Activated naive CD8-positive, alpha-beta T cell treated with anti-CD3 and anti-CD28 coated beads, Interleukin-2, amount 10 ng/mL, durations not matched to agents 7 days and 5 days (primary cell): ENCODE results near the gene BACH2. TPM values are rescaled to one million over a fixed set of nuclear protein-coding genes. Genes with fewer than 3 reads are reported as not detected.

ENCODE experiments used
- ATAC-seq: fragments of 150-1000 bp; cut with Tn5 transposase; one replicate; pipeline ENCODE4 v1.10.0; 2021; ENCODE audit warnings: low read depth, moderate library complexity
- POLR2A ChIA-PET: fragments of 350-600 bp; sonication (Branson Sonifier 250); formaldehyde crosslinking; loops from one replicate; lab custom pipeline; 2021; ENCODE audit warnings: antibody characterized with exemption; lab: Charles Lee
- DNase-seq: peaks from one replicate; pipeline ENCODE4 v3.0.0; 2021
- H3K27ac Mint-ChIP-seq: one replicate; pipeline ENCODE4 v1.8.0; 2022; ENCODE audit warnings: mild to moderate bottlenecking, mixed read lengths
- H3K27me3 Mint-ChIP-seq: one replicate; pipeline ENCODE4 v1.8.0; 2022; ENCODE audit warnings: mild to moderate bottlenecking, moderate library complexity, mixed read lengths
- H3K36me3 Mint-ChIP-seq: one replicate; pipeline ENCODE4 v1.8.0; 2021; ENCODE audit warnings: mild to moderate bottlenecking, mixed read lengths
- H3K4me1 Mint-ChIP-seq: one replicate; pipeline ENCODE4 v1.8.0; 2021; ENCODE audit warnings: mixed read lengths
- H3K4me3 Mint-ChIP-seq: one replicate; pipeline ENCODE4 v1.8.0; 2022; ENCODE audit warnings: mild to moderate bottlenecking, moderate library complexity, mixed read lengths
- H3K9me3 Mint-ChIP-seq: one replicate; pipeline ENCODE4 v1.8.0; 2021; ENCODE audit warnings: mixed read lengths
- total RNA-seq, 2 experiments: library from RNA; stranded (reverse); gene quantifications; one replicate each; pipeline ENCODE4 v1.2.3, GENCODE V29; 2021

Gene BACH2
- total RNA-seq, 2 experiments from 2014 or later, result 61.7 to 65.8 TPM

- Mint-ChIP-seq H3K9me3 (peaks cover under 1% of the 10 kb centered on the region), H3K4me3 (no peak overlapping the region), H3K27ac (peak overlapping the region; percentile 17), H3K27me3 (no peaks in the 10 kb centered on the region), H3K36me3 (peaks cover 28% of the 10 kb centered on the region), H3K4me1 (peaks cover 66% of the 10 kb centered on the region)
- no peak for DNase-seq
- POLR2A ChIA-PET, result interaction anchor here (0.5 to 1.7 kb wide), 5 partner anchors 18 to 370 kb away, joined by 3 to 6 read pairs (median 4); no protein-coding TSS in a partner anchor
- no peak for ATAC-seq
These were observed 190.2 kb downstream of the BACH2 start for GRCh38 chr6:90106449-90106848.

GRCh38 chr6:90105506-90106170 is 191.0 kb downstream of the BACH2 start:
- H3K4me3 Mint-ChIP-seq, result peak overlapping the region; percentile 38
- H3K27ac Mint-ChIP-seq, result peak overlapping the region; percentile 72
- H3K4me1 Mint-ChIP-seq, result peaks cover 64% of the 10 kb centered on the region
- no peak for ATAC-seq
- peaks cover 36% of the 10 kb centered on the region for H3K36me3 Mint-ChIP-seq
- no peaks in the 10 kb centered on the region for H3K27me3 Mint-ChIP-seq
- H3K9me3 Mint-ChIP-seq, result peaks cover 8% of the 10 kb centered on the region
- POLR2A ChIA-PET, result interaction anchor here (0.5 to 1.7 kb wide), 5 partner anchors 18 to 370 kb away, joined by 3 to 6 read pairs (median 4); no protein-coding TSS in a partner anchor
- DNase-seq, result no peak

- Mint-ChIP-seq H3K27ac (peak overlapping the region; percentile 71), H3K9me3 (peaks cover 8% of the 10 kb centered on the region), H3K27me3 (no peaks in the 10 kb centered on the region), H3K4me3 (peak overlapping the region; percentile 25), H3K36me3 (peaks cover 38% of the 10 kb centered on the region), H3K4me1 (peaks cover 62% of the 10 kb centered on the region)
- ATAC-seq, result no peak
- POLR2A ChIA-PET, result no interaction called here
- DNase-seq, result no peak
These were observed 193.4 kb downstream of the BACH2 start for GRCh38 chr6:90103056-90103800.

- Mint-ChIP-seq H3K4me3 (no peak overlapping the region), H3K36me3 (peaks cover 37% of the 10 kb centered on the region), H3K9me3 (peaks cover 8% of the 10 kb centered on the region), H3K4me1 (peaks cover 66% of the 10 kb centered on the region), H3K27me3 (no peaks in the 10 kb centered on the region), H3K27ac (no peak overlapping the region)
- ATAC-seq (no peak), DNase-seq (no peak)
- POLR2A ChIA-PET, result interaction anchor here (0.6 kb wide), 1 partner anchor 113 kb away, joined by 9 read pairs; no protein-coding TSS in a partner anchor
These were observed 195.2 kb downstream of the BACH2 start for GRCh38 chr6:90101403-90101802.

- no peak for DNase-seq
- peaks cover 8% of the 10 kb centered on the region for H3K9me3 Mint-ChIP-seq
- POLR2A ChIA-PET, result interaction anchor here (1.0 to 3.3 kb wide), 2 partner anchors 10 to 16 kb away, joined by 3 to 11 read pairs; no protein-coding TSS in a partner anchor
- ATAC-seq, result no peak
- no peaks in the 10 kb centered on the region for H3K27me3 Mint-ChIP-seq
- H3K27ac Mint-ChIP-seq, result peak overlapping the region; percentile 44
- H3K4me3 Mint-ChIP-seq, result no peak overlapping the region
- peaks cover 37% of the 10 kb centered on the region for H3K36me3 Mint-ChIP-seq
- H3K4me1 Mint-ChIP-seq, result peaks cover 69% of the 10 kb centered on the region
These were observed 196.5 kb downstream of the BACH2 start for GRCh38 chr6:90100059-90100665.

- H3K4me1 Mint-ChIP-seq, result peaks cover 74% of the 10 kb centered on the region
- H3K27ac Mint-ChIP-seq, result peak overlapping the region; percentile 75
- ATAC-seq (no peak), DNase-seq (no peak)
- no peaks in the 10 kb centered on the region for H3K27me3 Mint-ChIP-seq
- H3K4me3 Mint-ChIP-seq, result peak overlapping the region; percentile 20
- H3K36me3 Mint-ChIP-seq, result peaks cover 34% of the 10 kb centered on the region
- POLR2A ChIA-PET, result interaction anchor here (1.4 to 3.3 kb wide), 5 partner anchors 12 to 159 kb away, joined by 4 to 13 read pairs (median 5); no protein-coding TSS in a partner anchor
- H3K9me3 Mint-ChIP-seq, result peaks cover 8% of the 10 kb centered on the region
These were observed 198.0 kb downstream of the BACH2 start for GRCh38 chr6:90098627-90099026.

- POLR2A ChIA-PET, result interaction anchor here (0.6 to 3.3 kb wide), 9 partner anchors 12 to 321 kb away, joined by 3 to 13 read pairs (median 5); no protein-coding TSS in a partner anchor
- Mint-ChIP-seq H3K9me3 (peaks cover 8% of the 10 kb centered on the region), H3K27ac (peak overlapping the region; percentile 75), H3K36me3 (peaks cover 32% of the 10 kb centered on the region), H3K27me3 (no peaks in the 10 kb centered on the region), H3K4me3 (peak overlapping the region; percentile 20), H3K4me1 (peaks cover 71% of the 10 kb centered on the region)
- ATAC-seq, result peak; percentile 59
- no peak for DNase-seq
These were observed 198.6 kb downstream of the BACH2 start for GRCh38 chr6:90098001-90098531.

- Mint-ChIP-seq H3K4me3 (peak overlapping the region; percentile 20), H3K9me3 (peaks cover 8% of the 10 kb centered on the region), H3K27me3 (no peaks in the 10 kb centered on the region), H3K4me1 (peaks cover 69% of the 10 kb centered on the region), H3K36me3 (peaks cover 27% of the 10 kb centered on the region), H3K27ac (peak overlapping the region; percentile 91)
- DNase-seq (no peak), ATAC-seq (no peak)
- POLR2A ChIA-PET, result interaction anchor here (0.6 to 3.3 kb wide), 7 partner anchors 12 to 321 kb away, joined by 3 to 13 read pairs (median 5); no protein-coding TSS in a partner anchor
These were observed 199.3 kb downstream of the BACH2 start for GRCh38 chr6:90097356-90097755.

GRCh38 chr6:90096818-90097217 is 199.8 kb downstream of the BACH2 start:
- Mint-ChIP-seq H3K4me1 (peaks cover 69% of the 10 kb centered on the region), H3K27me3 (no peaks in the 10 kb centered on the region), H3K9me3 (peaks cover 8% of the 10 kb centered on the region), H3K4me3 (peak overlapping the region; percentile 69), H3K36me3 (peaks cover 23% of the 10 kb centered on the region), H3K27ac (peak overlapping the region; percentile 91)
- DNase-seq (no peak), ATAC-seq (no peak)
- POLR2A ChIA-PET, result interaction anchor here (1.4 to 3.3 kb wide), 4 partner anchors 13 to 16 kb away, joined by 5 to 13 read pairs (median 10); no protein-coding TSS in a partner anchor

- Mint-ChIP-seq H3K4me3 (peak overlapping the region; percentile 69), H3K4me1 (peaks cover 66% of the 10 kb centered on the region), H3K27me3 (no peaks in the 10 kb centered on the region), H3K36me3 (peaks cover 17% of the 10 kb centered on the region), H3K9me3 (peaks cover under 1% of the 10 kb centered on the region), H3K27ac (peak overlapping the region; percentile 91)
- POLR2A ChIA-PET, result interaction anchor here (0.9 to 2.8 kb wide), 4 partner anchors 12 to 124 kb away, joined by 3 to 9 read pairs (median 4); no protein-coding TSS in a partner anchor
- DNase-seq (no peak), ATAC-seq (peak; percentile 49)
These were observed 200.9 kb downstream of the BACH2 start for GRCh38 chr6:90095788-90096187.

GRCh38 chr6:90095145-90095544 is 201.5 kb downstream of the BACH2 start:
- H3K27ac Mint-ChIP-seq, result peak overlapping the region; percentile 91
- no peaks in the 10 kb centered on the region for H3K9me3 Mint-ChIP-seq
- peaks cover 66% of the 10 kb centered on the region for H3K4me1 Mint-ChIP-seq
- ATAC-seq (no peak), DNase-seq (no peak)
- H3K4me3 Mint-ChIP-seq, result peak overlapping the region; percentile 69
- peaks cover 17% of the 10 kb centered on the region for H3K36me3 Mint-ChIP-seq
- H3K27me3 Mint-ChIP-seq, result no peaks in the 10 kb centered on the region
- POLR2A ChIA-PET, result interaction anchor here (0.7 to 2.8 kb wide), 5 partner anchors 11 to 124 kb away, joined by 3 to 9 read pairs (median 4); no protein-coding TSS in a partner anchor

- DNase-seq, result no peak
- no peaks in the 10 kb centered on the region for H3K9me3 Mint-ChIP-seq
- H3K4me1 Mint-ChIP-seq, result peaks cover 59% of the 10 kb centered on the region
- H3K27me3 Mint-ChIP-seq, result no peaks in the 10 kb centered on the region
- ATAC-seq, result no peak
- no peak overlapping the region for H3K4me3 Mint-ChIP-seq
- peaks cover 17% of the 10 kb centered on the region for H3K36me3 Mint-ChIP-seq
- POLR2A ChIA-PET, result interaction anchor here (0.6 to 1.0 kb wide), 4 partner anchors 10 to 201 kb away, joined by 3 read pairs; no protein-coding TSS in a partner anchor
- no peak overlapping the region for H3K27ac Mint-ChIP-seq
These were observed 203.0 kb downstream of the BACH2 start for GRCh38 chr6:90093558-90094073.
